NCI-H1694 (cell line): Measurements from ENCODE around the gene SDK2.

Source experiments
- DNase-seq: peaks from one replicate; lab custom pipeline; 2025; lab: John Stamatoyannopoulos, UW

SDK2 gene

GRCh38 chr17:73552300-73553048 lies 91.8 kb downstream of the SDK2 start:
- DNase-seq: no peak

- no peak for DNase-seq
Observed at GRCh38 chr17:73551759-73552158, 92.5 kb downstream of the SDK2 start.

- DNase-seq: no peak
Observed at GRCh38 chr17:73551144-73551543, 93.1 kb downstream of the SDK2 start.

- no peak for DNase-seq
Observed at GRCh38 chr17:73550556-73550955, 93.7 kb downstream of the SDK2 start.

GRCh38 chr17:73549841-73550430 lies 94.3 kb downstream of the SDK2 start:
- no peak for DNase-seq

GRCh38 chr17:73548620-73549311 lies 95.5 kb downstream of the SDK2 start:
- no peak for DNase-seq

- no peak for DNase-seq
Observed at GRCh38 chr17:73547790-73548189, 96.5 kb downstream of the SDK2 start.

GRCh38 chr17:73546770-73547536 lies 97.3 kb downstream of the SDK2 start:
- DNase-seq: no peak

GRCh38 chr17:73546114-73546513 lies 98.1 kb downstream of the SDK2 start:
- DNase-seq: no peak

- no peak for DNase-seq
Observed at GRCh38 chr17:73545109-73546032, 98.9 kb downstream of the SDK2 start.

GRCh38 chr17:73544333-73544732 lies 99.9 kb downstream of the SDK2 start:
- DNase-seq: no peak

- no peak for DNase-seq
Observed at GRCh38 chr17:73542323-73542722, 101.9 kb downstream of the SDK2 start.

GRCh38 chr17:73541561-73541981 lies 102.7 kb downstream of the SDK2 start:
- peak; percentile 80 for DNase-seq

GRCh38 chr17:73541111-73541510 lies 103.1 kb downstream of the SDK2 start:
- DNase-seq: peak; percentile 67

GRCh38 chr17:73539166-73539565 lies 105.1 kb downstream of the SDK2 start:
- DNase-seq: no peak

- no peak for DNase-seq
Observed at GRCh38 chr17:73538445-73538844, 105.8 kb downstream of the SDK2 start.

- peak; percentile 13 for DNase-seq
Observed at GRCh38 chr17:73536700-73537605, 107.3 kb downstream of the SDK2 start.

- DNase-seq: no peak
Observed at GRCh38 chr17:73535746-73536145, 108.5 kb downstream of the SDK2 start.

GRCh38 chr17:73534209-73534909 lies 109.9 kb downstream of the SDK2 start:
- peak; percentile 80 for DNase-seq

- DNase-seq: peak; percentile 80
Observed at GRCh38 chr17:73533781-73534180, 110.5 kb downstream of the SDK2 start.
